KMS-11 (cell line): ENCODE results near the gene ZCCHC12.
"Not testable (repeated sequence)": the region's sequence is repeated elsewhere in the genome, so short reads cannot be mapped to it uniquely, and the experiment has no call there.

Experiments used
- H2AFZ ChIP-seq: fragments of 200-600 bp; sonication (generic); 2 replicates; pipeline ENCODE4 v1.6.1; 2016; ENCODE audit warnings: antibody characterized with exemption, mixed run types, low read depth
- H3K27ac ChIP-seq: fragments of 200-600 bp; sonication (generic); 2 replicates; pipeline ENCODE4 v1.6.1; 2016; ENCODE audit warnings: mild to moderate bottlenecking, mixed run types
- H3K27me3 ChIP-seq: fragments of 200-600 bp; sonication (generic); 2 replicates; pipeline ENCODE4 v1.6.1; 2017; ENCODE audit warnings: mild to moderate bottlenecking, low read depth, mixed run types, moderate library complexity; ENCODE audit not compliant: insufficient read depth
- H3K36me3 ChIP-seq: fragments of 200-600 bp; sonication (generic); 2 replicates; pipeline ENCODE4 v1.6.1; 2017; ENCODE audit warnings: mild to moderate bottlenecking, mixed run types; ENCODE audit not compliant: insufficient read depth
- H3K4me1 ChIP-seq: fragments of 200-600 bp; sonication (generic); 2 replicates; pipeline ENCODE4 v1.6.1; 2016; ENCODE audit warnings: mild to moderate bottlenecking, low read depth, mixed run types; ENCODE audit not compliant: poor library complexity, severe bottlenecking
- H3K4me2 ChIP-seq: fragments of 200-600 bp; sonication (generic); 2 replicates; pipeline ENCODE4 v1.7.0; 2016; ENCODE audit warnings: mild to moderate bottlenecking, mixed run types
- H3K4me3 ChIP-seq: fragments of 200-600 bp; sonication (generic); IDR thresholded peaks from 2 replicates; pipeline ENCODE4 v1.6.1; 2017; ENCODE audit warnings: low read depth, low read length, mixed read lengths; ENCODE audit not compliant: insufficient read depth
- H3K79me2 ChIP-seq: fragments of 200-600 bp; sonication (generic); 2 replicates; pipeline ENCODE4 v1.6.1; 2016; ENCODE audit warnings: low read depth, mixed run types; ENCODE audit not compliant: insufficient read depth
- H3K9ac ChIP-seq: fragments of 200-600 bp; sonication (generic); 2 replicates; pipeline ENCODE4 v1.6.1; 2016; ENCODE audit warnings: mild to moderate bottlenecking, mixed run types
- H4K20me1 ChIP-seq: fragments of 200-600 bp; sonication (generic); 2 replicates; pipeline ENCODE4 v1.6.1; 2016; ENCODE audit warnings: mild to moderate bottlenecking, mixed run types; ENCODE audit not compliant: insufficient read depth
- CTCF ChIP-seq: fragments of 200-600 bp; sonication (generic); conservative IDR thresholded peaks from 2 replicates; pipeline ENCODE4 v1.6.1; 2017; ENCODE audit warnings: low read depth, mild to moderate bottlenecking, antibody characterized with exemption, low read length, moderate library complexity, mixed read lengths

The ZCCHC12 gene

GRCh38 chrX:118795528-118796280, 27.9 kb upstream of the ZCCHC12 start:
- Histone ChIP-seq H3K4me2 (no peak overlapping the region), H3K27ac (no peak overlapping the region), H3K4me3 (no peak overlapping the region), H3K79me2 (no peaks in the 10 kb centered on the region), H3K36me3 (no peaks in the 10 kb centered on the region), H2AFZ (no peak overlapping the region), H3K27me3 (no peaks in the 10 kb centered on the region), H3K9ac (no peak overlapping the region), H3K4me1 (no peaks in the 10 kb centered on the region), H4K20me1 (no peaks in the 10 kb centered on the region)
- TF ChIP-seq CTCF: no peak

- no peak overlapping the region for H3K4me2 ChIP-seq
- H3K4me3 ChIP-seq: no peak overlapping the region
- no peaks in the 10 kb centered on the region for H3K4me1 ChIP-seq
- no peak overlapping the region for H3K9ac ChIP-seq
- TF ChIP-seq CTCF: no peak
- H3K27me3 ChIP-seq: no peaks in the 10 kb centered on the region
- H2AFZ ChIP-seq: no peak overlapping the region
- no peak overlapping the region for H3K27ac ChIP-seq
- no peaks in the 10 kb centered on the region for H3K79me2 ChIP-seq
- H4K20me1 ChIP-seq: no peaks in the 10 kb centered on the region
- H3K36me3 ChIP-seq: no peaks in the 10 kb centered on the region
Measured at GRCh38 chrX:118802857-118803256, 20.8 kb upstream of the ZCCHC12 start.

DNA sequence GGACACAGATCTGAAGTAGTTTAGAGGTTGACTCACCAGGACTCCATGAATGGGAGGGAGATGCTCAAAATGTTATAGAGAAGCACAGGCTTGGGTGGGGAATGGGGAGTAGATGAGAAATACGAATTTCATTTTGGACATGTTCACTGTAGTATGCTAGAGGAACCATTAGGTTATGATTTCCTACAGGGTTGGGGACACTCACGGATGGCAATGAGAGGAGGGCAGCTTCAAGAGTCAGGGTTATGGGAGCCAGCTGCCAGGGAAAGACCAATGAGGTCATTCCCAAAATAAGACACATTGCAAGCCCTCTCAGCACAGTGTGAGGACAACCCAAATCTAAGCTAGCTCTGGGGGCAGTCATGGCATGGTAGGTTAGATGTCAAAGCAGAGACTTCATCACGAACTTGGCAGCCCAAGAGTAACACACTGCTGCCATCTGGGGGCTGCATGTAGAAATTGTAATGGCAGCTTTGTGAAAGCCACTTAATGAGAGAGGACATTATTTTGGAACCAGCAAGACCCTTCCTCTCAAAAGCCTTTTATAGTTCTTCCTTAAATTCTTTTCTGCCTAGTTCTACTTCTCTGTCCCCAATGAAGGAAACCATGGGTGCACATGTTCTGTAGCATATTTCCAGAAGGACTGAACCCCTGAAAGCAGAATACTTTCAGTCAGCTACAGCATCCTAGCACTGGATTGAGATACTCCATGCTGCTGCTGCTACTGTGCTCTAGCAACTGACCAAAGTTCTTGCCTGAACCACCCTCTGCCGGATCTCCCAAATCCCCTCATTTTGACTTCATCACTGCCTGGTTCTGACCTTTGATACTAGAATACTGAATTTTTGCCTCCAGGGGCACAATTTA, 16.2 kb upstream of the ZCCHC12 start:
- H3K27me3 ChIP-seq: no peaks in the 10 kb centered on the region
- peak; percentile 57 for TF ChIP-seq CTCF
- H3K36me3 ChIP-seq: no peaks in the 10 kb centered on the region
- H3K4me1 ChIP-seq: no peaks in the 10 kb centered on the region
- no peak overlapping the region for H3K4me3 ChIP-seq
- no peak overlapping the region for H3K9ac ChIP-seq
- H4K20me1 ChIP-seq: no peaks in the 10 kb centered on the region
- H2AFZ ChIP-seq: no peak overlapping the region
- no peak overlapping the region for H3K4me2 ChIP-seq
- no peak overlapping the region for H3K27ac ChIP-seq
- H3K79me2 ChIP-seq: no peaks in the 10 kb centered on the region

DNA sequence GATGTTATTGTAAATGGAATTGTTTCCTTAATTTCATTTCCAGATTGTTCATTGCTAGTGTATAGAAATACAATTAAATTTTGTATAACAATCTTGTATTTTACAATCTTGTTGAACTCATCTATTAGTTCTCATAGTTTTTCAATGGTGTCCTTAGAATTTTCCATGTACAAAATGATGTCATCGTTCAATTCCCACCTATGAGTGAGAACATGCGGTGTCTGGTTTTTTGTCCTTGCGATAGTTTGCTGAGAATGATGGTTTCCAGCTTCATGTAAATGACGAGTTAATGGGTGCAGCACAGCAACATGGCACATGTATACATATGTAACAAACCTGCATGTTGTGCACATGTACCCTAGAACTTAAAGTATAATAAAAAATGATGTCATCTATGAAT, 6.4 kb upstream of the ZCCHC12 start:
- H2AFZ ChIP-seq, H3K9ac ChIP-seq, H3K79me2 ChIP-seq, H3K27me3 ChIP-seq, H3K4me1 ChIP-seq, H3K4me3 ChIP-seq, H3K36me3 ChIP-seq, H4K20me1 ChIP-seq, H3K27ac ChIP-seq, H3K4me2 ChIP-seq: not testable (repeated sequence)
